Cardiac muscle cell (in vitro differentiated cells and primary cell): ENCODE data around the gene GLB1L3. TPM values are rescaled to one million over a fixed set of nuclear protein-coding genes. Genes with fewer than 3 reads are reported as not detected.

Experiments used
- DNase-seq, 2 donors: peaks; one replicate each; pipeline versions ENCODE4 v3.0.0 to v3.0.0-alpha.2; 2010 to 2017; ENCODE audit warnings: low read depth in 1 of 2, low spot score in 1 of 2
- H3K27ac ChIP-seq: fragments of 200-600 bp; sonication (generic); 2 replicates; pipeline ENCODE4 v1.5.1; 2016
- H3K27me3 ChIP-seq: fragments of 200-600 bp; sonication (generic); 2 replicates; pipeline ENCODE4 v1.6.0; 2016; ENCODE audit warnings: control low read depth
- H3K36me3 ChIP-seq: fragments of 200-600 bp; sonication (generic); 2 replicates; pipeline ENCODE4 v1.5.1; 2016; ENCODE audit warnings: control low read depth
- H3K4me1 ChIP-seq: fragments of 200-600 bp; sonication (generic); 2 replicates; pipeline ENCODE4 v1.8.1; 2017; ENCODE audit warnings: low read depth, mild to moderate bottlenecking, mixed run types
- H3K4me3 ChIP-seq: fragments of 200-600 bp; sonication (generic); 2 replicates; pipeline ENCODE4 v1.5.1; 2016; ENCODE audit warnings: mild to moderate bottlenecking
- H3K9me3 ChIP-seq: fragments of 200-600 bp; sonication (generic); 2 replicates; pipeline ENCODE4 v1.5.1; 2017; ENCODE audit warnings: low read depth, mild to moderate bottlenecking, control low read depth
- CTCF ChIP-seq: IDR thresholded peaks from 2 replicates; pipeline ENCODE4 v1.5.1; 2012; ENCODE audit warnings: low read depth, mild to moderate bottlenecking, low read length
- polyA plus RNA-seq: library from polyadenylated mRNA; unstranded; fragments of >200 nt; fragmentation: Nextera tagmentation; extraction: Ambion mirVana; gene quantifications from 2 replicates; pipeline ENCODE4 v1.2.1, GENCODE V29; 2016
- total RNA-seq: library from RNA; depleted of rRNA; stranded (reverse); fragments of >200 nt; gene quantifications from 2 replicates; pipeline ENCODE4 v1.2.3, GENCODE V29; 2016

Gene GLB1L3
- total and polyA plus RNA-seq, 2 experiments from 2014 or later, result not detected

GRCh38 chr11:134270250-134270714, 5.9 kb upstream of the GLB1L3 start:
- no peak for DNase-seq
- peaks cover 24% of the 10 kb centered on the region for H3K27me3 ChIP-seq
- H3K4me3 ChIP-seq, result no peak overlapping the region
- peak; percentile 16 for TF ChIP-seq CTCF
- H3K36me3 ChIP-seq, result no peaks in the 10 kb centered on the region
- no peak overlapping the region for H3K27ac ChIP-seq
- no peaks in the 10 kb centered on the region for H3K4me1 ChIP-seq
- H3K9me3 ChIP-seq, result no peaks in the 10 kb centered on the region

- Histone ChIP-seq H3K4me1 (no peaks in the 10 kb centered on the region), H3K4me3 (no peak overlapping the region), H3K27ac (no peak overlapping the region)
Measured at GRCh38 chr11:134271978-134272377, 4.2 kb upstream of the GLB1L3 start.

GRCh38 chr11:134272381-134273316, 3.5 kb upstream of the GLB1L3 start:
- Histone ChIP-seq H3K9me3 (no peaks in the 10 kb centered on the region), H3K36me3 (no peaks in the 10 kb centered on the region), H3K4me3 (no peak overlapping the region), H3K27ac (no peak overlapping the region), H3K4me1 (no peaks in the 10 kb centered on the region), H3K27me3 (peaks cover 48% of the 10 kb centered on the region)
- DNase-seq, result peak; percentile 56 to 76
- no peak for TF ChIP-seq CTCF

More at GRCh38 chr11:134271978-134272377, 4.2 kb upstream of the GLB1L3 start:
- Histone ChIP-seq H3K36me3 (no peaks in the 10 kb centered on the region), H3K27me3 (peaks cover 41% of the 10 kb centered on the region), H3K9me3 (no peaks in the 10 kb centered on the region)
- no peak for DNase-seq
- no peak for TF ChIP-seq CTCF

GRCh38 chr11:134273317-134273712, 2.9 kb upstream of the GLB1L3 start:
- no peaks in the 10 kb centered on the region for H3K36me3 ChIP-seq
- no peak for DNase-seq
- H3K27me3 ChIP-seq, result peaks cover 55% of the 10 kb centered on the region
- H3K4me3 ChIP-seq, result no peak overlapping the region
- TF ChIP-seq CTCF, result no peak
- no peaks in the 10 kb centered on the region for H3K9me3 ChIP-seq
- no peak overlapping the region for H3K27ac ChIP-seq
- H3K4me1 ChIP-seq, result no peaks in the 10 kb centered on the region

- H3K4me1 ChIP-seq, result no peaks in the 10 kb centered on the region
- H3K27ac ChIP-seq, result no peak overlapping the region
- DNase-seq, result no peak
- H3K27me3 ChIP-seq, result peaks cover 62% of the 10 kb centered on the region
- H3K36me3 ChIP-seq, result no peaks in the 10 kb centered on the region
- TF ChIP-seq CTCF, result no peak
- no peaks in the 10 kb centered on the region for H3K9me3 ChIP-seq
- H3K4me3 ChIP-seq, result no peak overlapping the region
Measured at GRCh38 chr11:134275188-134275533, 1.0 kb upstream of the GLB1L3 start.
